Muscle of back (tissue), 10 donors: Measurements from ENCODE around the gene OR2M5. TPM values are rescaled to one million over a fixed set of nuclear protein-coding genes. Genes with fewer than 3 reads are reported as not detected.

ENCODE experiments used
- polyA plus RNA-seq, 10 donors: library from polyadenylated mRNA; unstranded; fragments of 120-200 nt; gene quantifications; one replicate each; pipeline ENCODE4 v1.2.1, GENCODE V29; 2013; ENCODE audit not compliant: insufficient read length in 10 of 10

The OR2M5 gene
- polyA plus RNA-seq, 10 donors, result not detected

Other genes with a start within 250 kb of the OR2M5 start
- 1 to 10 TPM in 6 of 10 donors, under 1 TPM in 4; 0.30 to 2.2 (median 1.5) TPM for gene OR2W3, start 249.6 kb upstream of the OR2M5 start, polyA plus RNA-seq
- gene OR2T8, start 224.9 kb upstream of the OR2M5 start, polyA plus RNA-seq, result under 1 TPM in 2 of 10 donors, not detected in 8; 0.19 to 0.27 TPM
- not detected for gene OR2AJ1, start 220.3 kb upstream of the OR2M5 start, polyA plus RNA-seq
- gene OR2L8, start 196.3 kb upstream of the OR2M5 start, polyA plus RNA-seq, result not detected
- not detected for gene OR2AK2, start 179.9 kb upstream of the OR2M5 start, polyA plus RNA-seq
- not detected for gene OR2L5, start 131.5 kb upstream of the OR2M5 start, polyA plus RNA-seq
- under 1 TPM in 3 of 10 donors, not detected in 7; 0.04 to 0.08 (median 0.06) TPM for gene OR2L2, start 115.1 kb upstream of the OR2M5 start, polyA plus RNA-seq
- gene OR2L3, start 98.3 kb upstream of the OR2M5 start, polyA plus RNA-seq, result not detected
- under 1 TPM in 1 of 10 donors, not detected in 9; 0.05 TPM for gene OR2L13, start 50.0 kb upstream of the OR2M5 start, polyA plus RNA-seq
- gene OR2M2, start 29.7 kb downstream of the OR2M5 start, polyA plus RNA-seq, result not detected
- gene OR2M3, start 52.1 kb downstream of the OR2M5 start, polyA plus RNA-seq, result under 1 TPM in 4 of 10 donors, not detected in 6; 0.01 to 0.03 (median 0.01) TPM
- under 1 TPM in 4 of 10 donors, not detected in 6; 0.01 to 0.04 (median 0.03) TPM for gene OR2M4, start 86.3 kb downstream of the OR2M5 start, polyA plus RNA-seq
- gene OR2T33, start 132.8 kb downstream of the OR2M5 start, polyA plus RNA-seq, result not detected
- gene OR2T12, start 158.3 kb downstream of the OR2M5 start, polyA plus RNA-seq, result under 1 TPM in 2 of 10 donors, not detected in 8; 0.03 to 0.16 TPM
- gene OR2M7, start 179.4 kb downstream of the OR2M5 start, polyA plus RNA-seq, result not detected
- gene OR14C36, start 203.6 kb downstream of the OR2M5 start, polyA plus RNA-seq, result not detected
- not detected for gene OR2T4, start 216.5 kb downstream of the OR2M5 start, polyA plus RNA-seq
- gene OR2T6, start 230.6 kb downstream of the OR2M5 start, polyA plus RNA-seq, result not detected